K562 (cell line): ENCODE measurements around the gene MPZL3. TPM values are rescaled to one million over a fixed set of nuclear protein-coding genes. Genes with fewer than 3 reads are reported as not detected.

ENCODE experiments used
- BRCA1 ChIP-seq, 2 experiments: fragments of 450-650 bp in 1 of 2; sonication (generic) in 1 of 2; formaldehyde crosslinking in 1 of 2; IDR thresholded peaks; 2 replicates each; pipeline versions ENCODE4 v1.5.0 to v1.6.1; 2017 to 2020; ENCODE audit warnings: mild to moderate bottlenecking in 1 of 2, missing genetic modification reagents in 1 of 2
- CEBPB ChIP-seq: fragments of 450-650 bp; IDR thresholded peaks from 2 replicates; pipeline ENCODE4 v1.6.1; 2016; ENCODE audit warnings: missing genetic modification characterization, missing compliant biosample characterization
- E4F1 ChIP-seq: fragments of 250-450 bp; sonication (Bioruptor Pico); IDR thresholded peaks from 2 replicates; pipeline ENCODE4 v1.5.0; 2021; ENCODE audit warnings: mild to moderate bottlenecking, borderline replicate concordance
- EP400 ChIP-seq: fragments of 450-650 bp; IDR thresholded peaks from 2 replicates; pipeline ENCODE4 v1.6.1; 2017; ENCODE audit warnings: antibody characterized with exemption, mild to moderate bottlenecking, moderate library complexity
- FOXA3 ChIP-seq, 2 experiments: fragments of 450-650 bp in 1 of 2; sonication (generic) in 1 of 2; formaldehyde crosslinking; IDR thresholded peaks in 1 of 2; conservative IDR thresholded peaks in 1 of 2; 2 replicates each; pipeline versions ENCODE4 v1.4.0 to v1.8.0; 2020 to 2022; ENCODE audit warnings: mild to moderate bottlenecking in 2 of 2, missing genetic modification reagents in 1 of 2
- GATAD2B ChIP-seq: fragments of 450-650 bp; IDR thresholded peaks from 2 replicates; pipeline ENCODE4 v1.6.1; 2017; ENCODE audit warnings: mild to moderate bottlenecking, borderline replicate concordance
- HNRNPH1 ChIP-seq: fragments of 200-400 bp; formaldehyde crosslinking; optimal IDR thresholded peaks from 2 replicates; pipeline ENCODE3; 2017; ENCODE audit warnings: low read depth, mild to moderate bottlenecking, low read length, moderate library complexity
- NCOA4 ChIP-seq: fragments of 450-650 bp; IDR thresholded peaks from 2 replicates; pipeline ENCODE4 v1.6.1; 2018; ENCODE audit warnings: mild to moderate bottlenecking; ENCODE audit not compliant: partially characterized antibody
- RNF2 ChIP-seq: sonication (generic); IDR thresholded peaks from 2 replicates; pipeline ENCODE4 v1.6.1; 2016
- SMARCB1 ChIP-seq: IDR thresholded peaks from 2 replicates; pipeline ENCODE4 v1.6.1; 2011; ENCODE audit warnings: improper control_type of control experiment, low read depth; ENCODE audit not compliant: insufficient read length
- ZNF57 ChIP-seq: fragments of 450-650 bp; formaldehyde crosslinking; IDR thresholded peaks from 2 replicates; pipeline ENCODE4 v1.4.0; 2020; ENCODE audit warnings: mild to moderate bottlenecking, moderate library complexity
- polyA plus RNA-seq, 8 experiments: library from polyadenylated mRNA; depleted of rRNA in 4 of 8; stranded (reverse) in 5 of 8; unstranded in 3 of 8; fragments of >200 nt; fragmentation: Nextera tagmentation in 2 of 8; fragmentation: Illumina TruSeq in 1 of 8; extraction: Ambion mirVana in 2 of 8; extraction: Trizol in 1 of 8; gene quantifications; 2 replicates each; pipeline versions ENCODE4 v1.2.1 to v1.2.3, GENCODE V29; 2011 to 2014; ENCODE audit warnings: inconsistent platforms in 1 of 8, missing spikeins in 1 of 8
- total RNA-seq, 7 experiments: library from RNA; depleted of rRNA in 6 of 7; stranded (reverse); fragments of >200 nt in 6 of 7; fragmentation: Illumina TruSeq in 2 of 7; extraction: Trizol in 2 of 7; gene quantifications; 2 replicates each; pipeline versions ENCODE4 v1.2.1 to v1.2.3, GENCODE V29; 2011 to 2021; ENCODE audit warnings: low replicate concordance in 1 of 7
- TF ChIP-seq, protein P1 (sequence below), 2 experiments: fragments of 450-650 bp; IDR thresholded peaks; 2 replicates each; pipeline ENCODE4 v1.6.1; 2016; ENCODE audit warnings: mild to moderate bottlenecking in 2 of 2, borderline replicate concordance in 1 of 2, low read depth in 1 of 2, moderate library complexity in 1 of 2
- TF ChIP-seq, protein P2 (sequence below), 2 experiments: IDR thresholded peaks; 2 replicates each; pipeline ENCODE4 v1.6.1; 2012; ENCODE audit warnings: improper control_type of control experiment in 2 of 2, low read depth in 2 of 2, low read length in 2 of 2, borderline replicate concordance in 1 of 2

Gene MPZL3
- total and polyA plus RNA-seq, 9 of the 15 experiments (the other 6 are each of a cell fraction or from before 2014, with no cell fraction given): 0.97 to 2.9 (median 1.6) TPM

- TF ChIP-seq E4F1: no peak
- TF ChIP-seq SMARCB1: no peak
- no peak for TF ChIP-seq ZNF57 (CRISPR knock-in tag)
- TF ChIP-seq, protein P1, sequence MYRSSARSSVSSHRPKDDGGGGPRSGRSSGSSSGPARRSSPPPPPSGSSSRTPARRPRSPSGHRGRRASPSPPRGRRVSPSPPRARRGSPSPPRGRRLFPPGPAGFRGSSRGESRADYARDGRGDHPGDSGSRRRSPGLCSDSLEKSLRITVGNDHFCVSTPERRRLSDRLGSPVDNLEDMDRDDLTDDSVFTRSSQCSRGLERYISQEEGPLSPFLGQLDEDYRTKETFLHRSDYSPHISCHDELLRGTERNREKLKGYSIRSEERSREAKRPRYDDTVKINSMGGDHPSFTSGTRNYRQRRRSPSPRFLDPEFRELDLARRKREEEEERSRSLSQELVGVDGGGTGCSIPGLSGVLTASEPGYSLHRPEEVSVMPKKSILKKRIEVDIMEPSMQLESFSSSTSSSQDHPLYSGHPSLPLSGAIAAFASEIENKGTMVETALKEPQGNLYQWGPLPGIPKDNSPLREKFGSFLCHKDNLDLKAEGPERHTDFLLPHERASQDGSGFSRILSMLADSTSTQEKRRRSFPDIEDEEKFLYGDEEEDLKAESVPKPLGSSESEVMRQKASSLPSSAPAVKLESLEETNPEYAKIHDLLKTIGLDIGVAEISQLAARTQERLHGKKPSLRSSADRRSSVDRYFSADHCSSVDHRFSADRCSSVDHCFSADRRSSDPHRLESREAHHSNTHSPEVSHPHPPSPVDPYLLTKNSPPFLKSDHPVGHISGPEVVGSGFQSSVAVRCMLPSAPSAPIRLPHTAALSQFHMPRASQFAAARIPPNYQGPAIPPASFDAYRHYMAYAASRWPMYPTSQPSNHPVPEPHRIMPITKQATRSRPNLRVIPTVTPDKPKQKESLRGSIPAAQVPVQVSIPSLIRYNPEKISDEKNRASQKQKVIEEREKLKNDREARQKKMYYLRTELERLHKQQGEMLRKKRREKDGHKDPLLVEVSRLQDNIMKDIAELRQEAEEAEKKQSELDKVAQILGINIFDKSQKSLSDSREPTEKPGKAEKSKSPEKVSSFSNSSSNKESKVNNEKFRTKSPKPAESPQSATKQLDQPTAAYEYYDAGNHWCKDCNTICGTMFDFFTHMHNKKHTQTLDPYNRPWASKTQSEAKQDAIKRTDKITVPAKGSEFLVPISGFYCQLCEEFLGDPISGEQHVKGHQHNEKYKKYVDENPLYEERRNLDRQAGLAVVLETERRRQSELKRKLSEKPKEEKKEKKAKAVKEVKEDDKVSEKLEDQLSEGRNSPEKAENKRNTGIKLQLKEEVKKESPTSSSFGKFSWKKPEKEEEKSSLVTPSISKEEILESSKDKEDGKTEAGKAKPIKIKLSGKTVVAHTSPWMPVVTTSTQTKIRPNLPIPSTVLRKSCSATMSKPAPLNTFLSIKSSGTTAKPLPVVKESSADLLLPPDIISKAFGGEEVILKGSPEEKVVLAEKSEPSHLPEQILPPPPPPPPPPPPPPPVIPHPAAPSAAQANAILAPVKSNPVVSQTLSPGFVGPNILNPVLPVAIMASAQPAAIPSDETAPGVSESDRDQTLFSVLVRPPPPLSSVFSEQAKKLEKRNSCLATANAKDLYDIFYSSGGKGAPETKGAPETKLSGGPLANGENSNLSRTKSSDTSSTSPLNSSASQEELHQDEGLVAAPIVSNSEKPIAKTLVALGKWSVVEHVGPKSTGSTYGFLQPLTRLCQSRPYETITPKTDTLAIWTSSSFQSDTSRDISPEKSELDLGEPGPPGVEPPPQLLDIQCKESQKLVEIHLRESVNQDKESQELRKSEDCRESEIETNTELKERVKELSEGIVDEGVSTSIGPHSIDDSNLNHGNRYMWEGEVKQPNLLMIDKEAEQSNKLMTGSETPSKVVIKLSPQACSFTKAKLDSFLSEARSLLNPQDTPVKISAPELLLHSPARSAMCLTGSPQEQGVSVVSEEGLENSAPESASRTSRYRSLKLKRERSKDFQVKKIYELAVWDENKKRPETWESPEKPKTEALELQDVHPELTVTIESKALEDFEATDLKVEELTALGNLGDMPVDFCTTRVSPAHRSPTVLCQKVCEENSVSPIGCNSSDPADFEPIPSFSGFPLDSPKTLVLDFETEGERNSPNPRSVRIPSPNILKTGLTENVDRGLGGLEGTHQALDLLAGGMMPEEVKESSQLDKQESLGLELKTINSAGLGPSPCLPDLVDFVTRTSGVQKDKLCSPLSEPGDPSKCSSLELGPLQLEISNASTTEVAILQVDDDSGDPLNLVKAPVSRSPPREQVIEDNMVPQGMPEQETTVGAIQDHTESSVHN (IDR thresholded peaks at IDR 0.05; ENCODE audit: borderline replicate concordance in 1 of 2, low read depth in 1 of 2): peak in 1 of 2 experiments; percentile 38; a peak in 3 of 4 replicates
- no peak for TF ChIP-seq HNRNPH1
- TF ChIP-seq BRCA1 (IDR thresholded peaks at IDR 0.05): no peak
- TF ChIP-seq BRCA1 (CRISPR knock-in tag; IDR thresholded peaks at IDR 0.05): no peak
- TF ChIP-seq, protein P2, sequence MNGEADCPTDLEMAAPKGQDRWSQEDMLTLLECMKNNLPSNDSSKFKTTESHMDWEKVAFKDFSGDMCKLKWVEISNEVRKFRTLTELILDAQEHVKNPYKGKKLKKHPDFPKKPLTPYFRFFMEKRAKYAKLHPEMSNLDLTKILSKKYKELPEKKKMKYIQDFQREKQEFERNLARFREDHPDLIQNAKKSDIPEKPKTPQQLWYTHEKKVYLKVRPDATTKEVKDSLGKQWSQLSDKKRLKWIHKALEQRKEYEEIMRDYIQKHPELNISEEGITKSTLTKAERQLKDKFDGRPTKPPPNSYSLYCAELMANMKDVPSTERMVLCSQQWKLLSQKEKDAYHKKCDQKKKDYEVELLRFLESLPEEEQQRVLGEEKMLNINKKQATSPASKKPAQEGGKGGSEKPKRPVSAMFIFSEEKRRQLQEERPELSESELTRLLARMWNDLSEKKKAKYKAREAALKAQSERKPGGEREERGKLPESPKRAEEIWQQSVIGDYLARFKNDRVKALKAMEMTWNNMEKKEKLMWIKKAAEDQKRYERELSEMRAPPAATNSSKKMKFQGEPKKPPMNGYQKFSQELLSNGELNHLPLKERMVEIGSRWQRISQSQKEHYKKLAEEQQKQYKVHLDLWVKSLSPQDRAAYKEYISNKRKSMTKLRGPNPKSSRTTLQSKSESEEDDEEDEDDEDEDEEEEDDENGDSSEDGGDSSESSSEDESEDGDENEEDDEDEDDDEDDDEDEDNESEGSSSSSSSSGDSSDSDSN (IDR thresholded peaks at IDR 0.05; ENCODE audit: borderline replicate concordance in 1 of 2, low read depth in 2 of 2, low read length in 2 of 2): no peak
- TF ChIP-seq NCOA4: no peak
- peak; percentile 84 for TF ChIP-seq RNF2
- peak; percentile 90 for TF ChIP-seq GATAD2B
- peak in 1 of 2 experiments; percentile 76; a peak in 2 of 4 replicates for TF ChIP-seq FOXA3 (CRISPR knock-in tag; conservative IDR thresholded peaks at IDR 0.05 in 1 of 2, IDR thresholded peaks at IDR 0.05 in 1 of 2)
- peak; percentile 34 for TF ChIP-seq CEBPB (tag)
- 0 out of 2 replicates have a peak, but pooled peaks have one; percentile 20 for TF ChIP-seq EP400
These were observed 11.0 kb downstream of the MPZL3 start (continued) for GRCh38 chr11:118240999-118241763.
